Measurements from ENCODE around the gene CACFD1.

The CACFD1 gene

GRCh38 chr9:133475292-133476012 is 15.7 kb downstream of the CACFD1 start:
- DNase-seq (ENCODE audit: low spot score): no peak
- in situ Hi-C loops (cut with MboI; ENCODE audit: low pct_unique_long_range_greater_than_20kb, low sequenced_read_pairs, unreplicated experiment): no loop called here
- no peak for TF ChIP-seq CTCF (IDR thresholded peaks at IDR 0.05; ENCODE audit: extremely low read depth, insufficient read depth, missing control alignments)

GRCh38 chr9:133476036-133476931 is 16.5 kb downstream of the CACFD1 start:
- TF ChIP-seq CTCF (IDR thresholded peaks at IDR 0.05; ENCODE audit: extremely low read depth, insufficient read depth, missing control alignments): no peak
- DNase-seq (ENCODE audit: low spot score): no peak
- in situ Hi-C loops (cut with MboI; ENCODE audit: low pct_unique_long_range_greater_than_20kb, low sequenced_read_pairs, unreplicated experiment): no loop called here

GRCh38 chr9:133476941-133477340 is 17.2 kb downstream of the CACFD1 start:
- TF ChIP-seq CTCF (IDR thresholded peaks at IDR 0.05; ENCODE audit: extremely low read depth, insufficient read depth, missing control alignments): no peak
- no peak for DNase-seq (ENCODE audit: low spot score)
- in situ Hi-C loops (cut with MboI; ENCODE audit: low pct_unique_long_range_greater_than_20kb, low sequenced_read_pairs, unreplicated experiment): no loop called here

- in situ Hi-C loops (cut with MboI; ENCODE audit: low pct_unique_long_range_greater_than_20kb, low sequenced_read_pairs, unreplicated experiment): no loop called here
- DNase-seq (ENCODE audit: low spot score): no peak
- no peak for TF ChIP-seq CTCF (IDR thresholded peaks at IDR 0.05; ENCODE audit: extremely low read depth, insufficient read depth, missing control alignments)
Measured at GRCh38 chr9:133477461-133477860, 17.7 kb downstream of the CACFD1 start.

- in situ Hi-C loops (cut with MboI; ENCODE audit: low pct_unique_long_range_greater_than_20kb, low sequenced_read_pairs, unreplicated experiment): no loop called here
- no peak for TF ChIP-seq CTCF (IDR thresholded peaks at IDR 0.05; ENCODE audit: extremely low read depth, insufficient read depth, missing control alignments)
- DNase-seq (ENCODE audit: low spot score): peak; percentile 74
Measured at GRCh38 chr9:133477992-133478850, 18.4 kb downstream of the CACFD1 start.
